ENCODE data around the gene ARMH3.
"Not testable (repeated sequence)": the region's sequence is repeated elsewhere in the genome, so short reads cannot be mapped to it uniquely, and the experiment has no call there.

Gene ARMH3

GRCh38 chr10:102046095-102046494 lies 9.9 kb downstream of the ARMH3 start:
- in situ Hi-C loops (cut with MboI; ENCODE audit: low sequenced_read_pairs) = no loop called here

GRCh38 chr10:102045292-102045691 lies 10.7 kb downstream of the ARMH3 start:
- in situ Hi-C loops (cut with MboI; ENCODE audit: low sequenced_read_pairs) = no loop called here

- in situ Hi-C loops (cut with MboI; ENCODE audit: low sequenced_read_pairs) = no loop called here
These were observed 15.5 kb downstream of the ARMH3 start for GRCh38 chr10:102040305-102041050.

- in situ Hi-C loops (cut with MboI; ENCODE audit: low sequenced_read_pairs) = no loop called here
These were observed 17.6 kb downstream of the ARMH3 start for GRCh38 chr10:102038410-102038809.

- in situ Hi-C loops (cut with MboI; ENCODE audit: low sequenced_read_pairs) = not testable (repeated sequence)
These were observed 20.2 kb downstream of the ARMH3 start for GRCh38 chr10:102035807-102036206.

GRCh38 chr10:102033787-102034186 lies 22.2 kb downstream of the ARMH3 start:
- in situ Hi-C loops (cut with MboI; ENCODE audit: low sequenced_read_pairs) = no loop called here

- in situ Hi-C loops (cut with MboI; ENCODE audit: low sequenced_read_pairs) = no loop called here
These were observed 28.7 kb downstream of the ARMH3 start for GRCh38 chr10:102027261-102027660.

GRCh38 chr10:102024799-102025198 lies 31.2 kb downstream of the ARMH3 start:
- in situ Hi-C loops (cut with MboI; ENCODE audit: low sequenced_read_pairs) = no loop called here

- in situ Hi-C loops (cut with MboI; ENCODE audit: low sequenced_read_pairs) = no loop called here
These were observed 35.0 kb downstream of the ARMH3 start for GRCh38 chr10:102020938-102021337.

- in situ Hi-C loops (cut with MboI; ENCODE audit: low sequenced_read_pairs) = loop anchor here (10.0 kb wide), 1 partner anchor 172 kb away; the partner anchor contains the start of gene KCNIP2
These were observed 38.7 kb downstream of the ARMH3 start for GRCh38 chr10:102017295-102017694.

- in situ Hi-C loops (cut with MboI; ENCODE audit: low sequenced_read_pairs) = loop anchor here (10.0 kb wide), 1 partner anchor 172 kb away; the partner anchor contains the start of gene KCNIP2
These were observed 39.6 kb downstream of the ARMH3 start for GRCh38 chr10:102016416-102016815.

GRCh38 chr10:102010961-102011360 lies 45.0 kb downstream of the ARMH3 start:
- in situ Hi-C loops (cut with MboI; ENCODE audit: low sequenced_read_pairs) = loop anchor here (10.0 kb wide), 1 partner anchor 166 kb away; the partner anchor contains the start of gene KCNIP2

GRCh38 chr10:102009801-102010425 lies 46.1 kb downstream of the ARMH3 start:
- in situ Hi-C loops (cut with MboI; ENCODE audit: low sequenced_read_pairs) = loop anchor here (10.0 kb wide), 1 partner anchor 165 kb away; the partner anchor contains the start of gene KCNIP2

GRCh38 chr10:102007796-102008195 lies 48.2 kb downstream of the ARMH3 start:
- in situ Hi-C loops (cut with MboI; ENCODE audit: low sequenced_read_pairs) = no loop called here

- in situ Hi-C loops (cut with MboI; ENCODE audit: low sequenced_read_pairs) = not testable (repeated sequence)
These were observed 48.9 kb downstream of the ARMH3 start for GRCh38 chr10:102007031-102007430.

GRCh38 chr10:102004376-102004775 lies 51.6 kb downstream of the ARMH3 start:
- in situ Hi-C loops (cut with MboI; ENCODE audit: low sequenced_read_pairs) = no loop called here

- in situ Hi-C loops (cut with MboI; ENCODE audit: low sequenced_read_pairs) = no loop called here
These were observed 52.4 kb downstream of the ARMH3 start for GRCh38 chr10:102003541-102003940.

GRCh38 chr10:102001435-102002068 lies 54.4 kb downstream of the ARMH3 start:
- in situ Hi-C loops (cut with MboI; ENCODE audit: low sequenced_read_pairs) = no loop called here

GRCh38 chr10:101997803-101998202 lies 58.2 kb downstream of the ARMH3 start:
- in situ Hi-C loops (cut with MboI; ENCODE audit: low sequenced_read_pairs) = no loop called here

GRCh38 chr10:101995451-101996063 lies 60.4 kb downstream of the ARMH3 start:
- in situ Hi-C loops (cut with MboI; ENCODE audit: low sequenced_read_pairs) = no loop called here

GRCh38 chr10:101993651-101994200 lies 62.2 kb downstream of the ARMH3 start:
- in situ Hi-C loops (cut with MboI; ENCODE audit: low sequenced_read_pairs) = no loop called here

All from HL-60/S4 treated with retinoic acid at 250 ng/mL for 4 days and 3 days (cell line).